Left forelimb (tissue), 1 donor: ENCODE measurements around the gene WDR62.

Experiments
- DNase-seq: peaks from one replicate; pipeline ENCODE4 v3.0.0-alpha.2; 2018; ENCODE audit warnings: low spot score

The WDR62 gene

DNA sequence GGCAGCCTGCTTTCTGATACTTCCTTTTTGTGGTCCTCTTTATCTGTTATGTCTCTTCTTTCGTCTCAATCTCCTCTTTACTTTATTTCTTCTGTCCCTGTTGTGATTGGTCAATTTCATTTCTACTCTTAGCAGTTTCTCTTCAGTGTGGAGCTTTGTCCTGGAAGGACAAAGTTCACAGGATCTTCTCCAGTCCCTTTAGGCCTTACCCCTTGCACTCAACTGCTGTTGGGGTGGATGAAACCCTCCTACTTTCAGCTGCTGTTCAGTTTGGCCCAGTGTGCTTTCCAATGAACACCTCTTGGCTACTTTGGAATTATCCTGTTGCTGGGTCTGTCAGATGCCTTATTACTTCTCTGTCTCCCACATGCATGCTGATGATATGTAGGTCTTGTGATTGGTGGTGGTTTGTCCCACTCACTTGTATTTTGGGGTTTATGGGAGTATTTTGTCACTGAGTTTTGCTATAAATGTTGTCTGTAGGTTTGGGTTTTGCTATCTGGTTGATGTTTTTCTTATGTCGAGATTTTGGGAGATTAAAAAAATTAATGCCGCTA, 24.8 kb downstream of the WDR62 start:
- no peak for DNase-seq

DNA sequence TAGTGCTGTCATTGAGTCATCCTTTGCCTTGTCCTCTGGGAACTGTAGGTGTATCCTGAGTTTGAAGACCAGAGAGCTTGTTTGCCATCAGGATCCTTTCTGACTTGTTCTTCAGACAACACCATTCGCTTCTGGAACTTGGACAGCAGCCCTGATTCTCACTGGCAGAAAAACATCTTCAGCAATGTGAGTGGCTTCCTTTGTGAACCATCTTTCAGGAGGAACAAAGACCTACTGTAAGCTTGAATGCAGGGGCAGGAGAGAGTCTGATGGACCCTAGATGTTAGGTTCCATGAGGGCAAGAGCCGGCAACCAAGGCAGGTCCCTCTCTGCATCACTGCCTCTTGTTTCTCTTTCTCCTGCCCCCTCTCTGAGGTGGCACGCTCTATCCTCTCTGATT, 26.7 kb downstream of the WDR62 start:
- DNase-seq, result no peak

DNA sequence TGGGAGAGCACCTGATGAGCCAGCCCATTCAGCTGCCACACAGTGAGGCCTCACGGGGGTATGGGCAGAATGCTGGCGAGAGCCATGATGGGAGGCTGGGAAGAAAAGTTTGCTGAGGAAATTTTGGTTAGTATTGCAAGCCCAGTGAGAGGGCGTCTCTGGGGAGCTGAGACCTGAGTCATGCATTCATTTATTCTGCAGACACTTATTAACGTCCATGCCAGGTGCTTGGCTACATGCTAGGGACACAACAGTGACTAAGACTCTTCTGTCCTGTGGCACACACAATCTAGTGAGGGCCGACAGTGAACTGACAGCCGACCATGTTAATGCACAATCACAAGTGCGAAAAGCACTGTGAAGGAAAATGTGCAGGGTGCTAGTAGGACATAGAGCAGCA, 27.2 kb downstream of the WDR62 start:
- DNase-seq, result no peak

DNA sequence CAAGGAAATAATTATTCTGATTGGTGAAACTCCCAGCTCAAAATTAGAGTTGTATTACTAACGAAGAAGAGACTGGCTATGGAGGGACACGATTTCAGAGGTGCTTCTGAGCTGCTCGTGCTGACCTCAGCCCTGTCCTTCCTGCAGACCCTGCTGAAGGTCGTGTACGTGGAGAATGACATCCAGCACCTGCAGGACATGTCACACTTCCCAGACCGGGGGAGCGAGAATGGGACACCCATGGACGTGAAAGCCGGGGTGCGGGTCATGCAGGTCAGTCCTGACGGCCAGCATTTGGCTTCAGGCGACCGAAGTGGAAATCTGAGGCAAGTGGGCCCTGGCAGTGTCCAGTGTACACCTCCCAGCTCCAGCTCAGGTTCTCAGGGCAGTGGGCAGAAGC, 28.2 kb downstream of the WDR62 start:
- DNase-seq, result no peak

DNA sequence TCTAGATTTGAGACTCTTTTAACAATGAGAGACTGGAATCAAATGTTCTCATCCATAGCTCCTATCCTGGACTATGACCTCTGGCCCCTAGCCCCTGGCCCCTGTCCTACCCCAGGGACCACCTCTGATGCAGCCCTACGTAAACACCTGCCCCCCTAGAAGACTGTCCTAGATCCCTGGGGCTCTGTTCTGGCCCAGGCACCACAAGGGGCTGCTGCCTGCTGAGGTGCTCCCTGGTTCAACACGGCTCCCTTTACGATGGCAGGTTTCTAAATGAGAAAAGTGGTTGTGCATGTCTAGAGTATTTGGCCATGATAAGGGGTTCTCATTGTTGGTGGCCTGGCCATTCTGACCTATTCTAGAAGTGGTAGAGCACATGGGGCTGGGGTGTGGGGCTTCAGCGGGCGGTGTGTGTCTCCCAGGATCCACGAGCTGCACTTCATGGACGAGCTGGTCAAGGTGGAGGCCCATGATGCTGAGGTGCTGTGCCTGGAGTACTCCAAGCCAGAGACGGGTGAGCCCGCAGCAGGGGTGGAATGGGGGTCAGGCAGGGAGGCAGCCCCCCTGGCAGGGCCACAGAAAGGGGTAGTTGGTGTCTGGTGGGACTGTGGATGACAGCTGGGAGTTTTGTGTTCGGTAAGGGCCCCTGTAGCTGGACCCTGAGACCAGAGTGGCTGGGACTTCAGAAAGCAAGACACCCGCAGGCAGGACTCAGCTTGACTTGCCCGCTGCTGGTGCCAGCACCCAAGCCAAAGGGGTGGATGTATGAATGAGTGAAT, 29.7 kb downstream of the WDR62 start:
- no peak for DNase-seq

DNA sequence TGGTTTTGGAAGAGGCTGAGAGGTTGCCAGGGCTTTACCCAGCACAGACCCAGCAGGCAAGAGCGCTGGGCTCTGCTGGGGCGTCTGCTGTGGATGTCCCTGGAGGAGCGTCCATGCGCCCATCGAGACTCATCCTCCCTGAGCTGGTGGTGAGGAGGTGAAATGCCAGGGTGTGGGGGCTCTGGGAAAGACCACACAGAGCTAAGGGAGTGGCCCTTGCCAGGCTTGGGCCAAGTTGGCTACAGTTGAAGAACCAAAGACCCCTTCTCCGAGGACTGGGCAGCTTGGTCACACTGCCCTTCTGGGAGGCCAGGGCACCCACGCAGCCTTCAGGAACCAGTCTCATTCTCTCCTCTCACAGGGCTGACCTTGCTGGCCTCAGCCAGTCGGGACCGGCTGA, 31.6 kb downstream of the WDR62 start:
- DNase-seq, result no peak

DNA sequence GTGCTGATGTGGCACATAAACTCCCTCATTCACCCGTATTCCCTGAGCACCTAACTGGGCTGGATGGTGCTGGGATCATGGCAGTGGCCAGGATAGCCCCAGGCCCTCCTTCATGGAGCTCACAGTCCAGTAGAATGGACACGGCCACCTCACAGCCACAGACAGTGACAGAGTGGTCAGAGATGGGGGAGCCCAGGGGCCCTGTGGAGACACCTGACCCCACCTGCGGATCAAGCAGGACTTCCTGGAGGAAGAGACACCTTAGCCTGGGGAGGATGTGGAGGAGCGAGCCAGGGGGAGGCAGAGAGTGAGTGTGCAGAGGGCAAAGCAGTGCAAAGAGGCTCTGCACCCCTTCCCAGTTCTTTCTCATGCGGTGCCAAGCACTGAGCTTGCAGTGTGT, 35.1 kb downstream of the WDR62 start:
- DNase-seq, result no peak

DNA sequence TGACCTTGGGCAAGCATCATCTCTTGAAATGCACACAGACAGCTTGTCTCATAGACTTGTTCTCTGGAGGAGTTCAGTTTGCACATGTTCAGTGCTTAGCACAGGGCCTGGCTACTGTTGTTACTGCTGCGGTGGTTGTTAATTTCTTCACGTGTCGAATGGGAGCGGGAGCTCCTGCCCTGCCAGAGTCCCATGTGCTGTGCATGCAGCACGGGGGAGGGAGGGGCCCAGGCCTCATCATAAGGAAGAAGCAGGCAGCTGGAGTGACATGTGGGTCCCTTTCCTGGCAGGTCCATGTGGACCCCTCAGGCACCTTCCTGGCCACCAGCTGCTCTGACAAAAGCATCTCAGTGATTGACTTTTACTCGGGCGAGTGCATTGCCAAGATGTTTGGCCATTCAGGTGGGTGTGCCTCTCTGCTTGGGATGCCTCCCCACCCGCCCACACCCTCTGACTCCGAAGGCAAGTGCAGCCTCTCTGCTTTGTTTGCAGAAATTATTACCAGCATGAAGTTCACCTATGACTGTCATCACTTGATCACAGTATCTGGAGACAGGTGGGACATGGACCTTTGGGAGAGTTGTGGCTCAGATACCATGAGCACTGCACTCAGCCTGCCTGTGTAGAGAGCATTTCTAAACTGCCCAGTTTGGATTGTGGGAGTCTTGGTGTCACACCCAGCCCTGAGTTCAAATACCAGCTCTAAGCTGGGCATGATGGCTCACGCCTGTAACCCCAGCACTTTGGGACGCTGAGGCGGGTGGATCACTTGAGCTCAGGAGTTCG, 36.4 kb downstream of the WDR62 start:
- DNase-seq, result no peak

DNA sequence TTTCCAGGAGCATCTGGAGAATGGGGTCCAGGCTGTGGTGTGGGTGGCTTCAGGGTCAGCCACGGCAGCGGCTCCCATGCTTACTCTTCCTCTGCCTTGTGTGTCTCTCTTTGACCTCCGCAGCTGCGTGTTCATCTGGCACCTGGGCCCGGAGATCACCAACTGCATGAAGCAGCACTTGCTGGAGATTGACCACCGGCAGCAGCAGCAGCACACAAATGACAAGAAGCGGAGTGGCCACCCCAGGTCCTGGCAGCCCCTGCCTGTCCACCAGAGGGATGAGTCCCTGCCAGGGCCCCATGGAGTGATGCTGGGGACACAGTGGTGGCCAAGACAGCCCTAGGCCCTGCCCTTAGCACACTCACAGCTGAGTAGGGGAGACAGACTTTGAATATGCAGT, 37.9 kb downstream of the WDR62 start:
- no peak for DNase-seq

DNA sequence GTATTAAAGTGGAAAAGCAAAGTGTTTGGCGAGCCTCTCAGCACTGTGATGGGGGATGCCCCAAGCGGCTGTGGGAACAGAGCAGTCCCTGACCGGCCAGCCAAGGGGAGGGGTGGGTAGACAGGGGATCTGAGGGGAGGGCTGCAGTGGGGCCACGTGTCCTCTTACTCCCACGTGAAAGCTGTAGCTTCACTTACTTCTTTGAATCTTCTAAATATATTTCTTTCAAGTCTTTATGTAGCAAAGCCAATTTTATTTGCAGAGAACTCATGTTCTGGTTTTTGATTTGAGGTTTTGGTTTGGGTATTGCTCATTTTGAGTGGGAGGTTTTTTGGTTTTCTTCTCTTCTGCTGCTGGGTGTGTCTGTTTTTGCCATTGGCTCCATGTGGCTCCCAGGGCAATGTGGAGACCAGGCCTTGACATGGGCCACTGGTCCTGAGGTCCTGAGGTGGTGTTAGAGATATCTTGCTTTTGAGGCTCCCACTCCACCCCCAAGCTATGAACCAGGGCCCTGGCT, 38.5 kb downstream of the WDR62 start:
- DNase-seq, result no peak

DNA sequence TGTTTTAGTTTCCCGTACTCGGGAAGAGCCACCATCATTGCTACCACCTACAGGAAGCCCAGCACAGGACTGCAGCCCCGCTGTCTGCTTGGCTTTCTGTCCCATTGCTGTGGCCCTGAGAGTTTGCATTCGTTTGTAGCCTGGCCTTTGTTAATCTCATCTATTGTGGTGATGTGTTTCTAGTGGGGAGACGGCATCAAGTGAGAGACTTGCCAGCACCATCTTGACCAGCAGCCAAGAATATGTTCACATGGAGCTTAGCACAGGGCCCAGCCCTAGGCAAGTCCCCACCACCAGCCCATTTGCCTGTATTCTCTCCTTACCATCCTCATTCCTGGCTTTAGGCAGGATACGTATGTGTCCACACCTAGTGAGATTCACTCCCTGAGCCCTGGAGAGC, 39.0 kb downstream of the WDR62 start:
- DNase-seq, result no peak

DNA sequence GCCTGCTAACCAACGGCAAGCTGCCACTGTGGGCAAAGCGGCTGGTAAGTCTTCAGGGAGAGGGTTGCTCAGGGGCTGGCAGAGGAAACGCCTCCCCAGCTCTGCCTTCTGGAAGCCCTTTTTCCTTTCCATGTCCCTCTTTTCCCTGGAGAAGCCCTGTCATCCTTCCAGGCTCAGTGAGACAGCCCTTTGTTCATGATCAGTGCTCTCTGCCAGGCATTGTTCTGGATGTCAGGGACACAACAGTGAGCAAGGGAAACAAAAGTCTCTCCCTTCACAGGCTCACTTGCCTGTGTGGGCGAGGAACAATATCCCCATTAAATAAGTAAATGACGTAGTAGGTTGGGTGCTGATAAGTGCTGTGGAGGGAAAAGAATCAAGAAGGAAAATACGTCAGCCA, 42.3 kb downstream of the WDR62 start:
- no peak for DNase-seq

DNA sequence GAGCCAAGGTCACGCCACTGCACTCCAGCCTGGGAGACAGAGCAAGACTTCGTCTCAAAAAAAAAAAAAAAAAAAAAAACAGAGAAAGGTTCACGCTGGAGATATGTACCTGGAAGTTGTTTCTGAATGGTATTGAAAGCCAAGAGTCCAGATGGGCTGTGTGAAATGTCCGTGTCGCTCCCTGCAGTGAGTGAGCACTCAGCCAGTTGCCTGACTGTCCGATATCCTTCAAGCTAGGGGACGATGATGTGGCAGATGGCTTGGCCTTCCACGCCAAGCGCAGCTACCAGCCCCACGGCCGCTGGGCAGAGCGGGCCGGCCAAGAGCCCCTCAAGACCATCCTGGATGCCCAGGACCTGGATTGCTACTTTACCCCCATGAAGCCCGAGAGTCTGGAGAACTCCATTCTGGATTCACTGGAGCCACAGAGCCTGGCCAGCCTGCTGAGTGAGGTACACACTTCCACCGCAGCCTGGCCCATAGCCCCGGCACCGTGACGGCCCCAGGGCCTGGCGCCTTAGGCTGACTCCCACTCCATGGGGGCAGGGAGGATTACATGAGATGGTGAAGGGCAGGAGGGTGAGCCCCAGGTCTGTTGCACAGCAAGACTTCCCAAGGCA, 44.6 kb downstream of the WDR62 start:
- no peak for DNase-seq

DNA sequence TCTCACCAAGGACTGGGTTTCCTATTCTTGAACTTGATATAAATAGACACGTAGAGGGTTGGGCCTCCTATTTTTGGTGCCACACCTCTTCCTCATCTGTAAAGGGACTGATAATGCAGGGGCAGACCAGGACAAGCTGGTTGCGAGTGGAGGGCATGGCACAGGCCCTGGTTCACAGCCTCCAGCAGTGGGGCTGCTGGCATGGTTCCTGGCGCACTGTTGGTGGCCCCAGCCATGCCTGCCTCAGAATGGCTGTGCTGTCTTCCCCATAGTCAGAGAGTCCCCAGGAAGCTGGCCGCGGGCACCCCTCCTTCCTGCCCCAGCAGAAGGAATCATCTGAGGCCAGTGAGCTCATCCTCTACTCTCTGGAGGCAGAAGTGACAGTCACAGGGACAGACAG, 45.8 kb downstream of the WDR62 start:
- DNase-seq, result no peak

DNA sequence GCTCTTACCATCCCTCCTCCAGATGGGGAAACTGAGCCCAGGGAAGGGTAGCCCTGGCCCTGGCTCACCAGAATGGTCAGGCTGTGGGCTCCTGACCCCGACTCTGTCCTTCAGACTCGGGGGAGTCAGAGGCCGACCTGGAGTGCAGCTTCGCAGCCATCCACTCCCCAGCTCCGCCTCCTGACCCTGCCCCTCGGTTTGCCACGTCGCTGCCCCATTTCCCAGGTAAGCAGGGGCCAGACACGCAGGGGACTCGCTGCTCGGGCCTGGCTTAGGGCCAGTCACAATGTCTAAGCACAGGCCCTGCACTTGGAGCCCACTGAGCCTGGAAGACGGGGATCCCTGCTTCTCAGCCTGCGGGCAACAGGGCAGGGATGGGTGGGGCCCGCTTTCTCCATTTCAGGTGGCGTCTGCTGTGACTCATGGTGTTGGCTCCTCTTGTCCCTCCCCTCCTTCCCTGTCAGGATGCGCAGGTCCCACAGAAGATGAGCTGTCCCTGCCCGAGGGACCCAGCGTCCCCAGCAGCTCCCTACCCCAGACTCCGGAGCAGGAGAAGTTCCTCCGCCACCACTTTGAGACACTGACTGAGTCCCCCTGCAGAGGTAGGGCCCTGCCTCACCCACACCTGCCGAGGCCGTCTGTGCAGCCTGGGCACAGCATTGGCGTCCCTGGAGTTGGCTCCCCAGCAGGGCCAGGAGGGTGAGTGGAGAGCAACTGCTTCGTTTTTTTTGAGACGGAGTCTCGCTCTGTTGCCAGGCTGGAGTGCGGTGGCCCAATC, 47.0 kb downstream of the WDR62 start:
- no peak for DNase-seq

DNA sequence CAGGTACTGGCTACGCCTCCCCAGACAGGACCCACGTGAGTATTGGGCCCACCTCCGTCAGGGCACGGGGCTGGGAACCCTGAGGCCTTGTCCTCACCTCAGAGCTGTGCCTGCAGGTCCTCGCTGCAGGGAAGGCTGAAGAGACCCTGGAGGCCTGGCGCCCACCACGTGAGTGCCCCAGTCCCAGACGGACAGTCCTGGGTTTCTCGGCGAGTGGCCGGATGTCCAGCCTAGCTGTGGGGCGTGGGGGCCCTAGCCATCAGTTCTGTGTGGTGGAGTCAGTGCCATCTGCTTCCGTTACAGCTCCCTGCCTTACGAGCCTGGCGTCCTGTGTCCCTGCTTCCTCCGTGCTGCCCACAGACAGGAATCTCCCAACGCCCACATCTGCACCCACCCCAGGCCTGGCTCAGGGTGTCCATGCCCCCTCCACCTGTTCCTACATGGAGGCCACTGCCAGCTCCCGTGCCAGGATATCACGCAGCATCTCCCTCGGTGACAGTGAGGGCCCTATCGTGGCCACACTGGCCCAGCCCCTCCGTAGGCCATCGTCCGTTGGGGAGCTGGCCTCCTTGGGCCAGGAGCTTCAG, 48.4 kb downstream of the WDR62 start:
- DNase-seq, result no peak

DNA sequence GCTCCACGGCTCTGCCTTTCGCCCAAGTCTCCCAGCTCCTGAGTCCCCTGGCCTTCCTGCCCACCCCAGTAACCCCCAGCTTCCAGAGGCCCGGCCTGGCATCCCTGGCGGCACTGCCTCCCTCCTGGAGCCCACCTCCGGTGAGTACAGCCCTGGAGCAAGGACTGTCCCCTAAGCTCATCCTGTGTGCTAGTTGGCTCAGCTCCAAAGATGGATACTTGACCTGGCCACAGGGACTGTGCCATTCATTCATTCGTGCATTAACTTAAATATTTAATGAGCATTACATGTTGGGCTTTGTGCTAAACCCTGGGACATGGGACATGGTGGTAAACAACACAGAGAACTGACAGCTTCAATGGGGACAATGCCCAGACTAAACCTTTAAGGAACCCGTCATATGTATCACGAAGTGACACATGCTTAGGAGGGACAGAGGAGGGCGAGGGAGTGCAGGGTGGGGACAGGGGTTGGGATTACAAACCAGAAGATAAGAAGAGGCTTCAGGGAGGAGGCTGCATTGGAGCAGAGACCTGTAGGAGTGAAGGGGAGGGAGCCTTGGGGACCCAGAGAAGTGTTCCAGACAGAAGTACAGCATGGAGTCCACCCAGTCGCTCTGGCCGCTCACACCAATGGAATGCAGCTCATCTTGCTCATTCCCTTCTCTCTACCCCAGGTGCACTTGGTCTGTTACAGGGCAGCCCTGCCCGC, 49.3 kb downstream of the WDR62 start:
- no peak for DNase-seq

DNA sequence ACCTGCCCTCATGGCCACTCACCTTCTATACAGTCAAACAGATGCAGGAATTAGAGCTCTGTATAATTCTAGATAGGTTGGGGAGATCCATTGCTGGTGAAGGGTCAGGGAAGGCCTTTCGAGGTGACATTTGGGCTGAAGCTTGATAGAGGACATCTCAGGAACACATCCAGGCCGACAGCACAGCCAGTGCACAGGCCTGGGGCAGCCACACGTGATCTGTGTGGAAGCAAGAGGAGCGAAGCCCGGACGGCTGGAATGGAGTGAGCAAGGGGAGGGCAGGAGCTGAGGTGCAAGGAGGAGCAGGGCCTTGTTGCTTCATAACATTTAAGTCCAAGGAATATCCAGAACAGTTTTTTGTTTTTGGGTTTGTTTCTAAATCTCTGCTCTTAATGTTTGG, 51.7 kb downstream of the WDR62 start:
- DNase-seq, result no peak

DNA sequence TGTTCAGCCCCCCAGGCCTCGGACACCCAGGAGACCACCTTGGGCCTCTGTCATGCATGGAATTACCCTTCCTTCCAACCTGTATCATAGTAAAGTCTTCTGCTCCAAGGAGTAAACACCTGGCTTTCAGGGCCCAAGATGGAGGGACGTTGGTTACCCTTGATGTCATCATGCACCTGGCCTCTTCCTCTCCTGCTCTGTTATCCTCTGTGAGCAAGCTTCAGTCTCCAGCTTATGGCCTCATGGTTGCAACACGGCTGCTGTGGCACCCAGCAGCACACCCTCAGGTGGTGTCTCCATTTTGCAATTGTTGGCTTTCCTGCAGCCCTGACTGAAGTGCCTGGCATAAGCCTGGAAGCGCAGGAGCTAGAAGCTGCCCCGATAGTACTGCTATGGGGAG, 52.3 kb downstream of the WDR62 start:
- no peak for DNase-seq

DNA sequence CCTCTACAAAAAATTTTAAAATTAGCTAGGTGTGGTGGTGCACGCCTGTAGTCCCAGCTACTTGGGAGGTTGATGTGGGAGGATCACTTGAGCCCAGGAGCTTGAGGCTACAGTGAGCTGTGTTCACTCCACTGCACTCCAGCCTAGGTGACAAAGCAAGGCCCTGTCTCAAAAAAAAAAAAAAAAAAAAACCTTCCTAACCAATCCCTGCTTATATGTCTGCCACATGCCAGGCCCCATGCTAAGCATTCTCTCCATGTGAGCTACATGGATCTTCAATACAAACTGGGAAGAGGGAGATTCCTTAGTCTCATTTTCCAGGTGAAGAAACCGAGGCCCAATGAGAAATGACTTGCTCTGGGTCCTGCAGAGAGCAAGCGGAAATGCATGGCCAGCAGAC, 54.0 kb downstream of the WDR62 start:
- DNase-seq, result no peak
